H1 (cell line): ENCODE data around the gene TMA7B. TPM values are rescaled to one million over a fixed set of nuclear protein-coding genes. Genes with fewer than 3 reads are reported as not detected.

Experiments used
- BCL11A ChIP-seq, 2 experiments: IDR thresholded peaks; one replicate each; pipeline ENCODE4 v1.6.1; 2011; ENCODE audit warnings: low read depth in 2 of 2, low read length in 2 of 2, mild to moderate bottlenecking in 2 of 2
- FOSL1 ChIP-seq: IDR thresholded peaks from 2 replicates; pipeline ENCODE4 v1.6.1; 2011; ENCODE audit warnings: mild to moderate bottlenecking, low read depth, low read length, moderate library complexity; ENCODE audit not compliant: insufficient read depth
- PHF8 ChIP-seq: fragments of 200-600 bp; sonication (generic); conservative IDR thresholded peaks from 2 replicates; pipeline ENCODE4 v1.7.1; 2012; ENCODE audit warnings: low read depth, mild to moderate bottlenecking, inconsistent platforms, low read length, moderate library complexity
- POLR2AphosphoS5 ChIP-seq: IDR thresholded peaks from 2 replicates; pipeline ENCODE4 v1.6.1; 2011; ENCODE audit warnings: low read depth, low read length
- RBBP5 ChIP-seq: IDR thresholded peaks from 2 replicates; pipeline ENCODE4 v1.7.1; 2012; ENCODE audit warnings: low read depth, mild to moderate bottlenecking, inconsistent platforms, low read length, moderate library complexity, borderline replicate concordance
- TAF1 ChIP-seq: IDR thresholded peaks from 2 replicates; pipeline ENCODE4 v1.6.1; 2011; ENCODE audit warnings: mild to moderate bottlenecking, low read depth, low read length
- TEAD4 ChIP-seq: IDR thresholded peaks from 2 replicates; pipeline ENCODE4 v1.6.1; 2012; ENCODE audit warnings: low read depth, low read length, inconsistent platforms, mixed read lengths
- polyA plus RNA-seq, 7 experiments: library from polyadenylated mRNA; depleted of rRNA in 3 of 7; stranded (reverse) in 5 of 7; unstranded in 2 of 7; fragments of >200 nt in 5 of 7; fragments of 200-250 nt in 2 of 7; gene quantifications; 1 replicate in 5 of 7; 2 replicates in 1 of 7; 4 replicates in 1 of 7; pipeline versions ENCODE4 v1.2.1 to v1.2.3, GENCODE V29; 2011 to 2013; ENCODE audit warnings: missing spikeins in 2 of 7, mixed read lengths in 2 of 7
- total RNA-seq: library from RNA; stranded (reverse); fragmentation: NEBNext Ultra II Directional; extraction: Animal tissue kit (Norgen Biotek cat#: 25700); gene quantifications from 2 replicates; pipeline ENCODE4 v1.2.1, GENCODE V29; 2021

TMA7B gene
- total and polyA plus RNA-seq, 2 of the 8 experiments (the other 6 are each of a cell fraction or from before 2014, with no cell fraction given): not detected

GRCh38 chr22:39937906-39938305 lies 22.3 kb upstream of the TMA7B start (continued):
- no peak for TF ChIP-seq RBBP5
- TF ChIP-seq TAF1: no peak
- TF ChIP-seq PHF8: no peak
- no peak for TF ChIP-seq FOSL1
- TF ChIP-seq BCL11A (IDR thresholded peaks at IDR 0.05; ENCODE audit: low read depth in 2 of 2, low read length in 2 of 2): no peak
- TF ChIP-seq TEAD4: no peak
- no peak for TF ChIP-seq POLR2AphosphoS5
